Uterus (tissue), 4 donors: Measurements from ENCODE around the gene YPEL2. TPM values are rescaled to one million over a fixed set of nuclear protein-coding genes. Genes with fewer than 3 reads are reported as not detected.
A peak's percentile ranks its signal among the peaks of the same experiment; 100 is the strongest.

ENCODE experiments used
- DNase-seq, 2 donors: peaks; one replicate each; pipeline ENCODE4 v3.0.0-alpha.2; 2019 to 2020
- H3K27ac ChIP-seq, 2 donors: fragments of 200-600 bp; sonication (generic); 1 replicate in 1 of 2; 2 replicates in 1 of 2; pipeline ENCODE4 v1.5.1; 2016 to 2018
- H3K27me3 ChIP-seq, 2 donors: fragments of 200-600 bp; sonication (generic); one replicate each; pipeline ENCODE4 v1.5.1; 2018 to 2019; ENCODE audit warnings: control low read depth in 1 of 2
- H3K36me3 ChIP-seq, 2 donors: fragments of 200-600 bp; sonication (generic); one replicate each; pipeline ENCODE4 v1.5.1; 2019; ENCODE audit warnings: control low read depth in 1 of 2
- H3K4me1 ChIP-seq, 2 donors: fragments of 200-600 bp; sonication (generic); one replicate each; pipeline ENCODE4 v1.5.1; 2018 to 2019; ENCODE audit warnings: control low read depth in 1 of 2
- H3K4me3 ChIP-seq, 2 donors: fragments of 200-600 bp; sonication (generic); 1 replicate in 1 of 2; 2 replicates in 1 of 2; pipeline ENCODE4 v1.5.1; 2018 to 2019; ENCODE audit warnings: mild to moderate bottlenecking in 1 of 2
- H3K9me3 ChIP-seq, 2 donors: fragments of 200-600 bp; sonication (generic); one replicate each; pipeline ENCODE4 v1.5.1; 2019; ENCODE audit warnings: control low read depth in 1 of 2
- POLR2A ChIP-seq, 2 donors: fragments of 450-650 bp; IDR thresholded peaks; one replicate each; pipeline ENCODE4 v1.6.1; 2016; ENCODE audit warnings: antibody characterized with exemption in 2 of 2, mild to moderate bottlenecking in 1 of 2, moderate library complexity in 1 of 2
- intact Hi-C: fragments of 100-400 bp; cut with DNase I; formaldehyde crosslinking; loops from one replicate; pipeline ENCODE4 v1.15.1; 2023; ENCODE audit warnings: low total_unique reads
- total RNA-seq, 4 donors: library from RNA; depleted of rRNA in 3 of 4; stranded (reverse); fragments of >200 nt in 3 of 4; gene quantifications; one replicate each; pipeline versions ENCODE4 v1.1.0 to v1.2.4, GENCODE V29; 2014 to 2023
- TF ChIP-seq, protein P1 (sequence below), 4 experiments: fragments of 200-600 bp in 2 of 4; fragments of 450-650 bp in 2 of 4; sonication (generic) in 2 of 4; IDR thresholded peaks; one replicate each; pipeline ENCODE4 v1.5.1; 2016 to 2019; ENCODE audit warnings: antibody characterized with exemption in 4 of 4, mild to moderate bottlenecking in 2 of 4, moderate library complexity in 1 of 4
- donor health status: DM: yes; HTN: yes; CAD: no.

The YPEL2 gene
- total RNA-seq, 4 donors from 2014 or later, result 21.2 to 91.7 (median 25.0) TPM

DNA sequence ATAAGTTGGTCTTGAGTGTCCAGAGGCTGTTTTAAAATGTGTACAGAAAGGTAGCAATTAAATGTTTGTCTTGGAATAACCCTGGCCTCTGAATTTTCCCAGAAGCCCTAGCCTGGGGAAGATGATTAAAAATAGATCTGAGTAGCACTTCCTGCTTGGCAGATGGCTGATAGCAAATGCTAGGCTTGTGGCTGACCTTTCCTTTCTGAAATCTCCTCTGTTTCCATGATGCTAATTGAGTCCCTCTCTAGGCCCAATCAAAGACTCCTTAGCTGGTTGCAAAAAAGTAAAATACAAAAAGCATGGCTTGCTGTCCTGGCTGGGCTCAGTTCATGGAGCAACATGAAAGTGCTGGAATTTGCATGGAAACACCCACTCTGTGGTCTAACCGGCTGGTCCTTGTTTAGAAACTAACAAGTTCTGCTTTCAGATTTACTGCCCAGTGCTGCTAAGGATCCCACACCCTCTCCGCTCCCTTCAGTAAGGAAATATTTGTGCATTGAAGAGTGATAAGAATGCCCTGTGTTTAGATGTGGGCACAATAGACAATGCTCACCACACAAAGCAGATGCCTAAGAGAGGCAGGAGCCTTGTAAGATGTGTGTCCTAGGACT is 40.8 kb downstream of the YPEL2 start:
- intact Hi-C loops, result no loop called here
- Histone ChIP-seq H3K4me3 (no peak overlapping the region), H3K27ac (peak overlapping the region; percentile 91 to 96), H3K9me3 (no peaks in the 10 kb centered on the region), H3K27me3 (no peaks in the 10 kb centered on the region), H3K36me3 (no peaks in the 10 kb centered on the region), H3K4me1 (peaks cover 36 to 50% of the 10 kb centered on the region in 2 donors)
- peak; percentile 47 to 66 for DNase-seq
- peak in 1 of 2 donors; percentile 29 for TF ChIP-seq POLR2A (IDR thresholded peaks at IDR 0.05)
- TF ChIP-seq, protein P1, sequence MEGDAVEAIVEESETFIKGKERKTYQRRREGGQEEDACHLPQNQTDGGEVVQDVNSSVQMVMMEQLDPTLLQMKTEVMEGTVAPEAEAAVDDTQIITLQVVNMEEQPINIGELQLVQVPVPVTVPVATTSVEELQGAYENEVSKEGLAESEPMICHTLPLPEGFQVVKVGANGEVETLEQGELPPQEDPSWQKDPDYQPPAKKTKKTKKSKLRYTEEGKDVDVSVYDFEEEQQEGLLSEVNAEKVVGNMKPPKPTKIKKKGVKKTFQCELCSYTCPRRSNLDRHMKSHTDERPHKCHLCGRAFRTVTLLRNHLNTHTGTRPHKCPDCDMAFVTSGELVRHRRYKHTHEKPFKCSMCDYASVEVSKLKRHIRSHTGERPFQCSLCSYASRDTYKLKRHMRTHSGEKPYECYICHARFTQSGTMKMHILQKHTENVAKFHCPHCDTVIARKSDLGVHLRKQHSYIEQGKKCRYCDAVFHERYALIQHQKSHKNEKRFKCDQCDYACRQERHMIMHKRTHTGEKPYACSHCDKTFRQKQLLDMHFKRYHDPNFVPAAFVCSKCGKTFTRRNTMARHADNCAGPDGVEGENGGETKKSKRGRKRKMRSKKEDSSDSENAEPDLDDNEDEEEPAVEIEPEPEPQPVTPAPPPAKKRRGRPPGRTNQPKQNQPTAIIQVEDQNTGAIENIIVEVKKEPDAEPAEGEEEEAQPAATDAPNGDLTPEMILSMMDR (IDR thresholded peaks at IDR 0.05), result no peak

- TF ChIP-seq, protein P1 (IDR thresholded peaks at IDR 0.05), result no peak
- TF ChIP-seq POLR2A (IDR thresholded peaks at IDR 0.05), result no peak
- intact Hi-C loops, result no loop called here
- H3K9me3 ChIP-seq, result no peaks in the 10 kb centered on the region
- H3K27me3 ChIP-seq, result no peaks in the 10 kb centered on the region
- H3K27ac ChIP-seq, result peak overlapping the region; percentile 91 to 96
- no peak overlapping the region for H3K4me3 ChIP-seq
- H3K36me3 ChIP-seq, result no peaks in the 10 kb centered on the region
- peaks cover 30 to 42% of the 10 kb centered on the region in 2 donors for H3K4me1 ChIP-seq
- DNase-seq, result peak; percentile 30 to 60
Observed at GRCh38 chr17:59373882-59374495, 42.5 kb downstream of the YPEL2 start.

DNA sequence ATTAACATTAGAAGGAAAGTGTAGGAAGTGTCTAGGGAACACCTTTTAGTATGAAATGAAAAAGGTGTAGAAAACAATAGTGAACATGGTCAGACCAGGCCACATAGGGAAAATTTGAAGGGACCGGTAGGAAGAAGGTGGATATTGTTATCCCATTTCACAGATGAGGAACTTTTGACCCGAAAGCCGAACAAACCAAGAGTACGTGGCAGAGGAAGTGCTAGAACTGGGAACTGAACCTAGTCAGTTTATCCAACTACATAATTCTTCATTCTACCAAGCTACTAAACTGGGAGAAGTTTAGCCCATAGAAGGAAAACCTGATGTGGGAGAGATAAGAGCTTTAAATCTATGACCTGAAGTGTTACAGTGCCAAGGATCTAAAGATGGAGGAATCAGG is 43.2 kb downstream of the YPEL2 start:
- no peak overlapping the region for H3K4me3 ChIP-seq
- TF ChIP-seq, protein P1 (IDR thresholded peaks at IDR 0.05), result no peak
- TF ChIP-seq POLR2A (IDR thresholded peaks at IDR 0.05), result no peak
- intact Hi-C loops, result no loop called here
- H3K27ac ChIP-seq, result peak overlapping the region; percentile 91 to 96
- H3K4me1 ChIP-seq, result peaks cover 29 to 46% of the 10 kb centered on the region in 2 donors
- H3K36me3 ChIP-seq, result no peaks in the 10 kb centered on the region
- H3K27me3 ChIP-seq, result no peaks in the 10 kb centered on the region
- H3K9me3 ChIP-seq, result no peaks in the 10 kb centered on the region
- no peak for DNase-seq

DNA sequence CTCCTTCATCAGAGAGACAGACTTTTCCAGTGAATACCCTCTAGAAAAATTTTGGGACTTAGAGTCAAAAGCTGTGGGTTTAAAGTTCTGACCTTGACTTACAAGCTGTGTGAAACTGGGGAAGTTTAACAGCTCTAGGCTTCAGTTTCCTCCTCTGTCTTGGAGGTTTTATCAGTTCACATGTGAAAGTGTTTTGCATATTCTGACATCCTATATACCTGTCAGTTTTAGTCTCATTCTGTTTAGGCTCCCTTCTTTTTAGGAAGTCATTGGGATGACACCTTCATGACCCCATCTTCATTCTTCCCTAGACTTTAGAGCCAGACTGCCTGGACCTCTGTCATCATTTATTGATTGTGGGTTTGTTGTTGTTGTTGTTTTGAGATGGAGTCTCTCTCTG is 44.4 kb downstream of the YPEL2 start:
- Histone ChIP-seq H3K27ac (peak overlapping the region; percentile 91 to 96), H3K4me1 (peaks cover 18 to 37% of the 10 kb centered on the region in 2 donors), H3K9me3 (no peaks in the 10 kb centered on the region), H3K4me3 (no peak overlapping the region), H3K36me3 (no peaks in the 10 kb centered on the region), H3K27me3 (no peaks in the 10 kb centered on the region)
- DNase-seq, result no peak
- intact Hi-C loops, result no loop called here
- TF ChIP-seq POLR2A (IDR thresholded peaks at IDR 0.05), result no peak
- TF ChIP-seq, protein P1 (IDR thresholded peaks at IDR 0.05), result no peak

GRCh38 chr17:59376506-59376905 is 45.1 kb downstream of the YPEL2 start:
- H3K27me3 ChIP-seq, result no peaks in the 10 kb centered on the region
- DNase-seq, result no peak
- no peak overlapping the region for H3K4me3 ChIP-seq
- no peaks in the 10 kb centered on the region for H3K36me3 ChIP-seq
- no peaks in the 10 kb centered on the region for H3K9me3 ChIP-seq
- TF ChIP-seq POLR2A (IDR thresholded peaks at IDR 0.05), result no peak
- TF ChIP-seq, protein P1 (IDR thresholded peaks at IDR 0.05), result no peak
- H3K27ac ChIP-seq, result peak overlapping the region; percentile 91 to 96
- intact Hi-C loops, result no loop called here
- H3K4me1 ChIP-seq, result peaks cover 14 to 30% of the 10 kb centered on the region in 2 donors
